HG03520 (cell line): ENCODE results near the gene RNF207.
"Not testable (repeated sequence)": the region's sequence is repeated elsewhere in the genome, so short reads cannot be mapped to it uniquely, and the experiment has no call there.

ENCODE experiments used
- ATAC-seq: cut with Tn5 transposase; IDR thresholded peaks from one replicate; pipeline ENCODE4 v1.9.1; 2021; ENCODE audit warnings: mild to moderate bottlenecking, moderate library complexity; ENCODE audit not compliant: unreplicated experiment

The RNF207 gene

DNA sequence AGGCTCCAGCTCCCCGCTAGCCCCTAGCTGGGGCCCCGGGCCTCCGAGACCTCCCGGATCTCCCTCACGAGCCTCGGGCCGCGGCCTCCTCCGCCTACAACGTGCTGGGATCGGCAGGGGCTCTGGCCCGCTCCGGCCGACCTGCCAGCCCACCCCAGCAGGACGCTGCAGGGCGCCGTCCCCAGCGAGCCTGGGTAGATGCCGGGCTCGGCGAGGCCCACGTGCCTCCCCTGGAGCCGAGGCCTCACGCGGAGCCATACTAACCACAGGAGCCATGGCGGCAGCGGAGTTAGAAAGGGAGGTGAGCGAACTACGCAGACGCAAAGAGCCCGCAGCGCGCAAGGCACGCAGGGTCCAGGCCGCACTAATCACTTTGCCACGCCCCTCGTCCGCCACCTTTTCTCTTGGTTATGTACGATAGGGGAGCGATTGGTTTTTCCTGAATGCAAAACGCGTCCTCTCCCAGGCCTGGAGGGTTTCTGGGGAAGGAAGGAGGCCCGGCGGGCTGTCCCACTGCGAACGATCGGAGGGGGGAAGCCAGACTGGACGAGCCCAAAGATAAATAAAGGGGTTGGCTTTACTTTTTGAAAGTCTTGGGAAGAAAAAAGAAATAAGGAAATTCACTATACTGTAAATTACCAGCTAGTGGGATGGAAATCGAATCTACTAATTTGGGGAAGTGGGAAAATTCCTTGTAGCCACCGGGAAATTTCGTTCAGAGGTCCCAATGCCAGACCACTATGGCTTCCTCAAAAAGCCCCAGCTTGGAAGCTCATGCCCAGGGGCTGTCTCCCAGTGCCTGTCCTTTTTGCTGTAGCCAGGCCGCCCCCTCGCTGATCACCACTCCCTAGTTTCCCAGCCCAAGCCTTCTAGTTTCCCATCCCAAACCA lies 6.4 kb upstream of the RNF207 start, which contains the start of gene RPL22:
TSS of gene RPL22 (minus strand) at position 298 of the 890 bp plus-strand sequence. CDS start at position 276, 22 bp downstream.
- ATAC-seq: peak; percentile 95

- ATAC-seq: no peak
Measured at GRCh38 chr1:6200188-6200809, 5.6 kb upstream of the RNF207 start.

DNA sequence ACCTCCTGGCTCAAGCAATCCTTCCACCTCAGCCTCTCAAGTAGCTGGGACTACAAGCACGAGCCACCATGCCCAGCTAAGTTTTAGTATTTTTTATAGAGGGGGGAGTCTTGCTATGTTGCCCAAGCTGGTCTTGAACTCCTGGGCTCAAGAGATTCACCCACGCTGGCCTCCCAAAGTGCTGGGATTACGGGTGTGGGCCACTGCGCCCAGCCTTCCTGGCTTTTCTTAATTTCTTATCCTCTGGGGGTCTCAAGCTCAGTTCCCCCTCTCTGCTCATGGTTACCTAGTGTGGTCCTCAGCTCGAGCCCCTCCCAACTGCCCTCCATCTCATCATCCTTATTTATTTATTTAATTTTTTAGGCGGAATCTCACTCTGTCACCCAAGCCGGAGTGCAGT lies 3.7 kb upstream of the RNF207 start:
- ATAC-seq: no peak

- no peak for ATAC-seq
Measured at GRCh38 chr1:6206520-6206855, 569 bp downstream of the RNF207 start.

DNA sequence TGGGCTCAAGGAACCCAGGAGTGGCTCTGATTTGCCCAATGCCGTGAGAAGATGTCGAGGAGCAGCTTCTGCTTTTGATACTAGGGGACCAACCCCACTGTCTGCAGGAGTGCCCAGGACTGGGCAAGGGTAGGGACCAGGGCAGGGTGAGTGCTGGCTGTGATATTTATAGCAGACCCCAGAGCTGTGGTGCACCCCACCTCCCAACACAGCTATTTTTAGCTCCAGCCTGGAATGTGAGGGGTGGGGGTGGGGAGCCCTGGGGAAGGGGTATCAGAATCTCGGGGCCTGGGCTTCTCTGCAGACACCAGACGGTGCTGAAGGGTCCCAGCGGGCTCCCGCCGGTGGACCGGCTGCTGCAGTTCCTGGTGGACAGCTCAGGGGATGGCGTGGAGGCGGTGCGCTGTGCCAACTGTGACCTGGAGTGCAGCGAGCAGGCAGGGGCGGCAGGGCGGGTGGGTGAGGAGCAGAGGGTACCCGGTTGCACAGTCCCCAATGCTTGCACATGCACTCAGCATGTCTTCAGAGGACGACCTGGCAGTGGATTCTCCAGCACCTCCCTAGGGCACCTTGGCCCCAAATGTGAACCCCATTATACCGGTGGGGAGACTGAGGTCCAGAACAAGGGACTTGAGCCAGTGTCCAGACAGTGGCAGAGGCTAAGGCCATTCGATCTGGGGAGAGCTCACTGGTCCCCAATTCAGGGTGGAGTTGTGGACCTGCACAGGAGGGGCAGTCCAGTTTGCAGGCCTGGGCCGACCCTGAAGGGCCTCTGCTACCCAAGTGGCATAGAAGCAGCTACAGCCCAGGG lies 1.4 kb downstream of the RNF207 start:
- ATAC-seq: no peak

DNA sequence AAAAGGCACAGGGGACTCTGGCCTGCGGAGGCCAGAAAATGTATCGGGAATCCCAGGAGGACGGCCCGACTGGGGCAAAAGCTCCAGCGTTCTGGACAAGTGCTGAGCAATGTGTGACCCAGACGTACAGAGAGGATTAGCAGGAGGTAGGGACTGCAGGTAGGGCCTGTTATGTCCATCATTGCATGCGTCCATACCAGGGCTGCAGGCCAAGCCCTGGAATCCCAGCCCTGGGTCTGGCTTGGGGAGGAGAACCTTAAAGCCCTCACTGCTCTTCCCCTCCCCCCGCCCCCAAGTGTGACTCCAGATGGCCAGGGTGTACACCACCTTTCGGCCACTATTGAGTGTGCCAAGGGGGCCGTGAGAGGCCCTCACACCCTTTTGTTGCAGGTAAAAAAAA lies 2.0 kb downstream of the RNF207 start:
- ATAC-seq: no peak

- ATAC-seq: no peak
Measured at GRCh38 chr1:6208723-6209660, 3.1 kb downstream of the RNF207 start.

- no peak for ATAC-seq
Measured at GRCh38 chr1:6209661-6210580, 4.0 kb downstream of the RNF207 start.

GRCh38 chr1:6210591-6211355 lies 4.9 kb downstream of the RNF207 start:
- ATAC-seq: no peak

- ATAC-seq: no peak
Measured at GRCh38 chr1:6211731-6212130, 5.8 kb downstream of the RNF207 start.

DNA sequence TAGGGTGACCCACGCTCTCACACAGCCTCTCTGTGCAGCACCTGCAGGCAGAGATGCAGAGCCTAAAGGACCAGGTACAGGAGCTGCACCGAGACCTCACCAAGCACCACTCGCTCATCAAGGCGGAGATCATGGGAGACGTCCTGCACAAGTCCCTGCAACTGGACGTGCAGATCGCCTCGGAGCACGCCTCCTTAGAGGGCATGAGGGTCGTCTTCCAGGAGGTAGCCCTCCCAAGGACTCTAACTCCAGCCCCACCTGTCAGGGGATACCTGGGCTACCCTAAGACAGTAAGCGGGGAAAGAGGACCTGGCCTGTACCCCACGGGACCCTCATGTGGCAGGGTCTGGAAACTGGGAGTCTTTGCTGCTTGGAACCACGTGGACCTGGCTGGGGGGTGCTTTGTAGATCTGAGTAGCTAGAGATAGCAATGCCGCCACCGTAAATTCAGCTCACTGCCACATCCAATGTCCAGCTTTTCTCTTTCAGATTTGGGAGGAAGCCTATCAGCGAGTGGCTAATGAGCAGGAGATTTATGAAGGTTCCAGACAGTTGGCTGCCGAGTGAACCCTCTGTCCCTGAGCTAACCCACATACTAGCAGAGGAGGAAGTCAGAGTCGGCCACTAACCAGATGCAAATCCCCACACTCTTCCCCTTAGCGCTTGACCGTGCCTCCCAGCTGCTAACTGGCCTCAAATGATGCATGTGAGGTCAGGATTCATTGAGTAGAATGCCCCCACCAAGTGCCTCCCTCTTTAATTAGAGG lies 6.5 kb downstream of the RNF207 start:
- no peak for ATAC-seq

DNA sequence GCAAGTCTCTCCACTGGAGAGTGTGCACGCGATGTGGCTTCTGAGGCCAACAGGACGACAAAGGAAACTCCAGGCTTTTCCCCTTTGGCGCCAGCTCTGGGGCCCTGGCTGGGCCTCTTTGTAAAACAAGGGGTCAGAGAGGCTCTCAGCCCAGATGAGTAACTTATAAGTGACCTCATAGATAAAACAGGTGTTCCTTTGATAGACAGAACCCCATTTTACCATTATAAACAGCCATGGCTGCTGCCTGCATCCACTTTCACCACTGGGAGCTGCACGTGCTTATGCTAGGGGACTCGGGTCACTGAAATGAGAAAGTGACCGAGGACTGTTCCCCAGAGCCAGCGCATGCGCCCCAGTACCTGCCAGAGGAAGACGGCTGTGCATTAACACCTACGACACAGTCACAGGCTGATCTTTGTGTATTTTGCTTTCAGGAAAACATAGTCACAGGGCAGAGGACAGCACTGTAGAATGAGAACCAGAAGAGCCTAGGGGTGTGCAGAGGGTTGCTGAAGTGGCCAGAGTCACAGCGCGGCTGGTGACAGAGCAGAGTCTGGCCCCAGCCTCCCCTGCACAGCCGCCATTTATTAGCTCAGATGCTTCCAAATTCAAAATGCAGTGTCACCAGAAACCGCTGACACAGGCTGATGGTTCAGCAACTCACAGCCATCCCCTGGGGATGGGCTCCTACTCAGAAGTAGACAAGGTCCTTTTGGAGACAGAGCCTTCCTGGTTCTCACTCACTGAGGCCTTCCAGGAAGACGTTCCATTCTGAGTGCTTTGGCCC lies 12.7 kb downstream of the RNF207 start:
- no peak for ATAC-seq

- not testable (repeated sequence) for ATAC-seq
Measured at GRCh38 chr1:6219641-6220040, 13.7 kb downstream of the RNF207 start.

GRCh38 chr1:6220236-6220635 lies 14.3 kb downstream of the RNF207 start:
- no peak for ATAC-seq

DNA sequence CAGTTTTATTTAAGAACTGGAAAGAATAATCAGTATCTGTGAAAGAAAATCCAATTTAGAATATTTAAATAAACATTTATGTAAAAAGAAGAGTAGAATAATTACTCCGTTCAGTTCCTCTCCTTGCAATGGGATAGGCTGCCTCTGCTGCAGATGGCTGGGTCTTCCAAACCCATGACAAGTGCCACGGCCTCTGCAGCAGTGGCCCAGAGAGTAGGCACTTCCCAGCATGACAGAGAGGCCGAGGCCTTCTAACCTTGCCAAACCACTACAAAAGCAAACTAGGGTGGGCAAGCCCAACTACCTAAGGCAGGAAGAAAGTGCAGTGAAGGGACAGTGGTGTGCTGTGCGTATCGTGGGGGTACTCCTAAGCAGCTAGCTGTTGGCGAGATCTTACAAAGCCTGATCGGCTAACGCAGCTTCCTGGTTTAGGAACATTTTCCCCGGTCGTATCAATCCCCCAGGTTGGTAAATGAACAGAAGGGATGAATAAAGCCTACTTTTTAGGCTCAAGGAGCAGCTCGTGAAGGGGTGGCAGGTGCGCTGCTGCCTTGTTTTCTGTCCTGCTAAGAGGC lies 15.4 kb downstream of the RNF207 start:
- no peak for ATAC-seq

DNA sequence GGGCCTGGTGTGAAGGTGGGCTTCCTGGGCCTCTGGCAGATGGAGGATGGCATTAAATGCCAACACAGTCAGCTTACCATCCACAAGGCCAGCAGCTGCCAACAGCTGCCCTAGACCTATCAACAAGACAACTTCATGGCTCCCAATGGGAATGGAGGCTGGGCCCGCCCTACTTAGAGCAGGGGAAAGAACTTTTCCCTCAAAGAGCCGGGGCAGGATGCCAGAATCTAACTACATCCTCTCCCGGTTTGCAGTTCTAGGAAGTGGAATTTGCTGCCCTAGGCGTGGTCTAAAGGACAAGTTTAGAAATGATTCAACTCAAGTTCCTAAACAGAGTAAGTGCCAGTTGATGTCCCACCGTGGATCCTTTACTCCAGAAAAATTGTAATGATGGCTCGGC lies 16.7 kb downstream of the RNF207 start:
- ATAC-seq: no peak

DNA sequence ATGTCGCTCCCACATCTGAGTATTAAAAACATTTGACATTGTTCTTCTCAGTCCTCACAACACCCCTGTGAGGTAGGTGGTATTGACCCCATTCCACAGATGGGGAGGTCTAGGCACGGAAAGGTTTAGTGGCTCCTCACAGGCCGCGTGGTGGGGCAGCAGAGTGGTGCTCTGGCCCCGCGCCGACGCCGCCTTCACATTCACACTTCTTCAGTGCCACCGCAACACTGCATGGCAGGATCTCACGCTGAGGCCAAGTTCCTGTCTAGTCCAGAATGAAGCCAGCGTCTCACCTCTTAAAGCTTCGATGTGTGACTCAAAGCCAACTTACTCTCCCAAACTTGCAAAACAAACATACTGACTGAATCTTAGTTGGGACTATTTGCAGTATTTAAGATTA lies 17.7 kb downstream of the RNF207 start:
- no peak for ATAC-seq
